IMR-90 (cell line): ENCODE results near the gene NDUFAF2. TPM values are rescaled to one million over a fixed set of nuclear protein-coding genes. Genes with fewer than 3 reads are reported as not detected.

Experiments
- ATAC-seq: fragments of 200-7000 bp; cut with Tn5 transposase; 2 replicates; pipeline ENCODE4 v1.9.1; 2020; ENCODE audit warnings: low read depth, mild to moderate bottlenecking, moderate library complexity
- BruUV-seq: library from RNA; stranded (reverse); fragments of 400-500 nt; replicated peaks from 2 replicates; lab custom pipeline; 2021; lab: Mats Ljungman, UMichigan
- CTCF ChIA-PET: fragments of 300-600 bp; formaldehyde crosslinking; extraction: SDS; loops from one replicate; lab custom pipeline; 2021; ENCODE audit warnings: antibody characterized with exemption; lab: Yijun Ruan, JAX
- POLR2A ChIA-PET: fragments of 300-600 bp; sonication (Branson Sonifier 250); formaldehyde crosslinking; loops from one replicate; lab custom pipeline; 2022; ENCODE audit warnings: antibody characterized with exemption; ENCODE audit not compliant: unreplicated experiment; lab: Charles Lee
- DNase-seq: peaks from one replicate; pipeline ENCODE4 v3.0.0; 2013
- H2AFZ ChIP-seq: replicated peaks from 2 replicates; pipeline ENCODE3; 2013; ENCODE audit warnings: low read length, mild to moderate bottlenecking; ENCODE audit not compliant: poor library complexity
- H2AK5ac ChIP-seq: 2 replicates; pipeline ENCODE4 v1.6.1; 2013; ENCODE audit warnings: low read depth, low read length, inconsistent platforms
- H2AK9ac ChIP-seq: replicated peaks from 2 replicates; pipeline ENCODE3; 2013; ENCODE audit warnings: mild to moderate bottlenecking, low read depth, low read length, moderate library complexity; ENCODE audit not compliant: poor library complexity
- H2BK120ac ChIP-seq: 2 replicates; pipeline ENCODE4 v1.6.1; 2013; ENCODE audit warnings: low read depth, low read length, inconsistent platforms
- H2BK15ac ChIP-seq: 3 replicates; pipeline ENCODE4 v1.6.1; 2013; ENCODE audit warnings: low read depth, low read length, inconsistent platforms
- H2BK20ac ChIP-seq: 2 replicates; pipeline ENCODE4 v1.6.1; 2013; ENCODE audit warnings: low read depth, mild to moderate bottlenecking, inconsistent platforms, low read length, moderate library complexity
- H2BK5ac ChIP-seq: 2 replicates; pipeline ENCODE4 v1.6.1; 2013; ENCODE audit warnings: mild to moderate bottlenecking, low read depth, low read length, inconsistent platforms; ENCODE audit not compliant: poor library complexity, severe bottlenecking
- H3K14ac ChIP-seq: replicated peaks from 2 replicates; pipeline ENCODE4 v1.6.1; 2013; ENCODE audit warnings: low read depth, low read length, inconsistent platforms
- H3K18ac ChIP-seq: 2 replicates; pipeline ENCODE4 v1.6.1; 2013; ENCODE audit warnings: low read depth, low read length, control low read depth
- H3K23ac ChIP-seq: 2 replicates; pipeline ENCODE4 v1.6.1; 2013; ENCODE audit warnings: low read depth, low read length, inconsistent platforms
- H3K27ac ChIP-seq: 2 replicates; pipeline ENCODE4 v1.5.1; 2013; ENCODE audit warnings: mild to moderate bottlenecking, control low read depth, low read length; ENCODE audit not compliant: insufficient read depth
- H3K27me3 ChIP-seq: 2 replicates; pipeline ENCODE4 v1.6.1; 2013; ENCODE audit warnings: low read length; ENCODE audit not compliant: control insufficient read depth, insufficient read depth
- H3K36me3 ChIP-seq: 2 replicates; pipeline ENCODE4 v1.6.1; 2013; ENCODE audit warnings: low read length, mixed read lengths; ENCODE audit not compliant: control insufficient read depth, insufficient read depth
- H3K4ac ChIP-seq: 2 replicates; pipeline ENCODE4 v1.6.1; 2013; ENCODE audit warnings: low read depth, low read length, inconsistent platforms
- H3K4me1 ChIP-seq: 2 replicates; pipeline ENCODE4 v1.6.1; 2013; ENCODE audit warnings: low read length, mixed read lengths; ENCODE audit not compliant: control insufficient read depth, insufficient read depth
- H3K4me2 ChIP-seq: 2 replicates; pipeline ENCODE4 v1.6.1; 2013; ENCODE audit warnings: low read depth, mild to moderate bottlenecking, control low read depth, low read length, moderate library complexity
- H3K4me3 ChIP-seq: 2 replicates; pipeline ENCODE4 v1.5.1; 2013; ENCODE audit warnings: low read depth, mild to moderate bottlenecking, control low read depth, low read length, moderate library complexity; ENCODE audit not compliant: insufficient read depth
- H3K56ac ChIP-seq: 2 replicates; pipeline ENCODE4 v1.6.1; 2013; ENCODE audit warnings: low read length, inconsistent platforms; ENCODE audit not compliant: insufficient read depth; ENCODE audit errors: extremely low read depth
- H3K79me1 ChIP-seq, 2 experiments: 2 replicates each; pipeline ENCODE4 v1.6.1; 2013; ENCODE audit warnings: low read length in 2 of 2, inconsistent platforms in 1 of 2, low read depth in 1 of 2
- H3K9ac ChIP-seq: 2 replicates; pipeline ENCODE4 v1.6.1; 2013; ENCODE audit warnings: low read depth, low read length, control low read depth
- H3K9me1 ChIP-seq: 2 replicates; pipeline ENCODE4 v1.6.1; 2013; ENCODE audit warnings: low read length, inconsistent platforms; ENCODE audit not compliant: insufficient read depth
- H3K9me3 ChIP-seq: 2 replicates; pipeline ENCODE4 v1.6.1; 2013; ENCODE audit warnings: low read length; ENCODE audit not compliant: control insufficient read depth, insufficient read depth
- H4K20me1 ChIP-seq: 2 replicates; pipeline ENCODE4 v1.6.1; 2013; ENCODE audit warnings: low read length, inconsistent platforms; ENCODE audit not compliant: insufficient read depth
- H4K5ac ChIP-seq: 2 replicates; pipeline ENCODE4 v1.6.1; 2013; ENCODE audit warnings: mild to moderate bottlenecking, low read depth, low read length, control low read depth
- H4K8ac ChIP-seq, 2 experiments: 2 replicates each; pipeline ENCODE4 v1.6.1; 2013; ENCODE audit warnings: low read depth in 2 of 2, low read length in 2 of 2, control low read depth in 1 of 2, inconsistent platforms in 1 of 2
- H4K91ac ChIP-seq: 2 replicates; pipeline ENCODE4 v1.6.1; 2013; ENCODE audit warnings: low read depth, low read length, inconsistent platforms; ENCODE audit not compliant: insufficient read depth
- MAZ ChIP-seq: IDR thresholded peaks from 2 replicates; pipeline ENCODE4 v1.6.1; 2012; ENCODE audit warnings: low read depth, mild to moderate bottlenecking, low read length, improper control_type of control experiment, moderate library complexity, borderline replicate concordance
- MXI1 ChIP-seq: IDR thresholded peaks from 2 replicates; pipeline ENCODE4 v1.6.1; 2012; ENCODE audit warnings: low read depth, mild to moderate bottlenecking, low read length, moderate library complexity, borderline replicate concordance
- SMC3 ChIP-seq: fragments of 150-350 bp; IDR thresholded peaks from 2 replicates; pipeline ENCODE4 v1.6.1; 2016; ENCODE audit warnings: low read depth, mild to moderate bottlenecking, antibody characterized with exemption, low read length, moderate library complexity
- WGBS, 2 experiments: methylation state at CpG; one replicate each; pipeline versions ENCODE4 v1.1.5 to v1.1.7; 2013; ENCODE audit warnings: missing lambda C conversion rate in 2 of 2; ENCODE audit not compliant: insufficient read length in 1 of 2; ENCODE audit errors: extremely low coverage in 2 of 2; 5-methylcytosine and 5-hydroxymethylcytosine counted together
- dilution Hi-C: fragments of 300-500 bp; cut with HindIII; formaldehyde crosslinking; loops from one replicate; pipeline ENCODE4 v1.14.3; 2018; ENCODE audit warnings: low sequenced_read_pairs; ENCODE audit not compliant: unreplicated experiment
- in situ Hi-C: fragments of 300-500 bp; cut with MboI; formaldehyde crosslinking; loops from 3 replicates; pipeline ENCODE4 v1.14.3; 2019; ENCODE audit warnings: low sequenced_read_pairs, inconsistent platforms, mixed read lengths
- intact Hi-C: fragments of 100-400 bp; cut with micrococcal nuclease; formaldehyde crosslinking; loops from 2 replicates; pipeline ENCODE4 v1.10.0; 2022
- polyA plus RNA-seq, 3 experiments: library from polyadenylated mRNA; depleted of rRNA; stranded (reverse); fragments of >200 nt; gene quantifications; 2 replicates each; pipeline ENCODE4 v1.2.3, GENCODE V29; 2012; ENCODE audit warnings: low replicate concordance in 1 of 3
- total RNA-seq: library from RNA; depleted of rRNA; stranded (reverse); fragments of >200 nt; gene quantifications from 2 replicates; pipeline ENCODE4 v1.2.3, GENCODE V29; 2012

The NDUFAF2 gene
- total and polyA plus RNA-seq, 2 of the 4 experiments (the other 2 are of a cell fraction), result 11.8 to 24.7 TPM

GRCh38 chr5:61123145-61123544, 178.1 kb downstream of the NDUFAF2 start:
- Histone ChIP-seq H3K4me2 (no peak overlapping the region), H3K56ac (no peak overlapping the region), H2AK5ac (no peak overlapping the region), H2BK5ac (no peak overlapping the region), H3K18ac (no peak overlapping the region), H2BK20ac (no peak overlapping the region), H2AFZ (no peak overlapping the region), H3K4me1 (no peaks in the 10 kb centered on the region), H3K79me1 (no peaks in the 10 kb centered on the region; a peak in 1 of 4 replicates), H4K20me1 (no peaks in the 10 kb centered on the region; the same call in 1 of the 2 replicates), H3K36me3 (no peaks in the 10 kb centered on the region), H2BK15ac (no peak overlapping the region), H3K14ac (no peak overlapping the region), H3K9ac (no peak overlapping the region), H3K9me3 (no peaks in the 10 kb centered on the region), H3K4ac (no peak overlapping the region), H2AK9ac (no peak overlapping the region), H4K5ac (no peak overlapping the region), H2BK120ac (no peak overlapping the region), H4K91ac (no peak overlapping the region), H3K27ac (no peak overlapping the region), H3K27me3 (no peaks in the 10 kb centered on the region), H3K4me3 (no peak overlapping the region), H4K8ac (no peak overlapping the region), H3K9me1 (no peaks in the 10 kb centered on the region), H3K23ac (no peak overlapping the region)
- intact Hi-C loops (no loop called here), in situ Hi-C loops (no loop called here), dilution Hi-C loops (no loop called here)
- no TSS peak for BruUV-seq
- DNase-seq (no peak), ATAC-seq (no peak)
- CTCF ChIA-PET, result no interaction called here
- POLR2A ChIA-PET, result no interaction called here
- TF ChIP-seq MAZ (no peak), SMC3 (no peak), MXI1 (no peak)
- WGBS, 2 experiments, result no CpG with 5 or more reads among the region's 4 CpGs
